H9 (cell line): ENCODE measurements around the gene TNFRSF6B. TPM values are rescaled to one million over a fixed set of nuclear protein-coding genes. Genes with fewer than 3 reads are reported as not detected.
"Not testable (repeated sequence)": the region's sequence is repeated elsewhere in the genome, so short reads cannot be mapped to it uniquely, and the experiment has no call there.

Experiments
- DNase-seq: peaks from one replicate; pipeline ENCODE4 v3.0.0-alpha.2; 2017
- H2AFZ ChIP-seq: one replicate; pipeline ENCODE4 v1.6.1; 2013; ENCODE audit warnings: mild to moderate bottlenecking, low read length, control low read depth, moderate library complexity
- H2AK5ac ChIP-seq: 2 replicates; pipeline ENCODE4 v1.6.1; 2013; ENCODE audit warnings: low read length, control low read depth, mixed read lengths; ENCODE audit not compliant: insufficient read length
- H2BK120ac ChIP-seq: one replicate; pipeline ENCODE4 v1.6.1; 2013; ENCODE audit warnings: low read depth, mild to moderate bottlenecking, low read length, control low read depth, inconsistent platforms; ENCODE audit not compliant: poor library complexity, severe bottlenecking
- H2BK12ac ChIP-seq: 2 replicates; pipeline ENCODE4 v1.6.1; 2013; ENCODE audit warnings: low read length, control low read depth, mixed read lengths, low read depth; ENCODE audit not compliant: insufficient read length
- H2BK15ac ChIP-seq: 2 replicates; pipeline ENCODE4 v1.6.1; 2013; ENCODE audit warnings: low read depth, low read length, control low read depth
- H2BK20ac ChIP-seq: one replicate; pipeline ENCODE4 v1.6.1; 2013; ENCODE audit warnings: low read depth, mild to moderate bottlenecking, low read length, control low read depth, inconsistent platforms; ENCODE audit not compliant: poor library complexity, severe bottlenecking
- H2BK5ac ChIP-seq: 2 replicates; pipeline ENCODE4 v1.6.1; 2013; ENCODE audit warnings: low read length, control low read depth, mixed read lengths; ENCODE audit not compliant: insufficient read length
- H3K14ac ChIP-seq: 2 replicates; pipeline ENCODE4 v1.6.1; 2013; ENCODE audit warnings: low read length, control low read depth; ENCODE audit not compliant: insufficient read depth
- H3K18ac ChIP-seq: 2 replicates; pipeline ENCODE4 v1.6.1; 2013; ENCODE audit warnings: low read depth, mild to moderate bottlenecking, mixed read lengths, low read length, control low read depth; ENCODE audit not compliant: insufficient read length
- H3K23ac ChIP-seq: 2 replicates; pipeline ENCODE4 v1.6.1; 2013; ENCODE audit warnings: low read length, control low read depth, mixed read lengths, low read depth; ENCODE audit not compliant: insufficient read length
- H3K23me2 ChIP-seq: 2 replicates; pipeline ENCODE4 v1.6.1; 2013; ENCODE audit warnings: low read depth, mild to moderate bottlenecking, mixed read lengths, low read length, control low read depth; ENCODE audit not compliant: insufficient read length, poor library complexity, severe bottlenecking
- H3K27ac ChIP-seq: 2 replicates; pipeline ENCODE4 v1.5.1; 2013; ENCODE audit warnings: low read length, control low read depth, mixed read lengths, low read depth; ENCODE audit not compliant: insufficient read length
- H3K27me3 ChIP-seq: 2 replicates; pipeline ENCODE4 v1.6.1; 2013; ENCODE audit warnings: low read length, control low read depth, inconsistent platforms; ENCODE audit not compliant: insufficient read depth
- H3K4ac ChIP-seq: 2 replicates; pipeline ENCODE4 v1.6.1; 2013; ENCODE audit warnings: low read depth, mild to moderate bottlenecking, control low read depth, inconsistent platforms, low read length, moderate library complexity
- H3K4me1 ChIP-seq: 2 replicates; pipeline ENCODE4 v1.6.1; 2013; ENCODE audit warnings: low read length, control low read depth, inconsistent platforms; ENCODE audit not compliant: insufficient read depth
- H3K4me2 ChIP-seq: 2 replicates; pipeline ENCODE4 v1.6.1; 2013; ENCODE audit warnings: low read length, control low read depth, mixed read lengths; ENCODE audit not compliant: insufficient read length, insufficient read depth
- H3K56ac ChIP-seq: 2 replicates; pipeline ENCODE4 v1.6.1; 2013; ENCODE audit warnings: low read depth, mild to moderate bottlenecking, mixed read lengths, low read length, control low read depth; ENCODE audit not compliant: insufficient read length
- H3K79me1 ChIP-seq: 2 replicates; pipeline ENCODE4 v1.6.1; 2013; ENCODE audit warnings: low read depth, mild to moderate bottlenecking, moderate library complexity, low read length, control low read depth, inconsistent platforms; ENCODE audit not compliant: insufficient read depth, poor library complexity, severe bottlenecking
- H3K79me2 ChIP-seq: 2 replicates; pipeline ENCODE4 v1.6.1; 2013; ENCODE audit warnings: low read length, control low read depth, inconsistent platforms; ENCODE audit not compliant: insufficient read depth
- H3K9ac ChIP-seq: 2 replicates; pipeline ENCODE4 v1.6.1; 2013; ENCODE audit warnings: low read length, control low read depth, mixed read lengths; ENCODE audit not compliant: insufficient read length; ENCODE audit errors: extremely low read depth
- H3K9me3 ChIP-seq: one replicate; pipeline ENCODE4 v1.6.1; 2013; ENCODE audit warnings: low read depth, low read length, inconsistent platforms; ENCODE audit not compliant: control insufficient read depth
- H3T11ph ChIP-seq: one replicate; pipeline ENCODE4 v1.6.1; 2013; ENCODE audit warnings: mild to moderate bottlenecking, low read length, control low read depth, inconsistent platforms
- H4K20me1 ChIP-seq: one replicate; pipeline ENCODE4 v1.6.1; 2013; ENCODE audit not compliant: control insufficient read depth, insufficient read length, insufficient read depth
- H4K5ac ChIP-seq: 2 replicates; pipeline ENCODE4 v1.6.1; 2013; ENCODE audit warnings: low read depth, mild to moderate bottlenecking, mixed read lengths, low read length, control low read depth; ENCODE audit not compliant: insufficient read length
- H4K8ac ChIP-seq: replicated peaks from 2 replicates; pipeline ENCODE4 v1.6.1; 2013; ENCODE audit warnings: low read length, control low read depth, mixed read lengths, low read depth; ENCODE audit not compliant: insufficient read length
- H4K91ac ChIP-seq: 2 replicates; pipeline ENCODE4 v1.6.1; 2013; ENCODE audit warnings: low read depth, mild to moderate bottlenecking, moderate library complexity, mixed read lengths, low read length, control low read depth; ENCODE audit not compliant: insufficient read length
- H3K27ac Mint-ChIP-seq, 3 experiments: 2 replicates in 2 of 3; 3 replicates in 1 of 3; pipeline ENCODE4 v1.8.0; 2020 to 2021; ENCODE audit warnings: mixed read lengths in 3 of 3, mild to moderate bottlenecking in 1 of 3, moderate library complexity in 1 of 3
- H3K27me3 Mint-ChIP-seq: 2 replicates; pipeline ENCODE4 v1.8.0; 2021; ENCODE audit warnings: low read depth, mild to moderate bottlenecking, moderate library complexity, mixed read lengths
- H3K36me3 Mint-ChIP-seq, 3 experiments: 2 replicates in 2 of 3; 3 replicates in 1 of 3; pipeline ENCODE4 v1.8.0; 2020 to 2021; ENCODE audit warnings: low read depth in 3 of 3, mixed read lengths in 3 of 3; ENCODE audit not compliant: insufficient read depth in 1 of 3
- H3K4me1 Mint-ChIP-seq, 2 experiments: 2 replicates each; pipeline ENCODE4 v1.8.0; 2020; ENCODE audit warnings: mixed read lengths in 2 of 2
- H3K4me3 Mint-ChIP-seq, 2 experiments: 2 replicates in 1 of 2; 3 replicates in 1 of 2; pipeline ENCODE4 v1.8.0; 2020 to 2021; ENCODE audit warnings: mild to moderate bottlenecking in 2 of 2, mixed read lengths in 2 of 2, moderate library complexity in 1 of 2
- H3K9me3 Mint-ChIP-seq, 2 experiments: 2 replicates in 1 of 2; 3 replicates in 1 of 2; pipeline ENCODE4 v1.8.0; 2020; ENCODE audit warnings: mild to moderate bottlenecking in 2 of 2, mixed read lengths in 2 of 2, moderate library complexity in 1 of 2
- WGBS: extraction: QIAGEN DNeasy Blood & Tissue Kit; methylation state at CpG from one replicate; pipeline ENCODE4 v1.1.7; 2013; ENCODE audit warnings: missing lambda C conversion rate, low lambda C conversion rate, mixed read lengths; ENCODE audit not compliant: insufficient read length; ENCODE audit errors: extremely low coverage; 5-methylcytosine and 5-hydroxymethylcytosine counted together
- total RNA-seq: library from RNA; stranded (reverse); gene quantifications from 2 replicates; pipeline ENCODE4 v1.2.1, GENCODE V29; 2021
- TF ChIP-seq, protein P1 (sequence below): fragments of 200-600 bp; sonication (generic); conservative IDR thresholded peaks from 3 replicates; pipeline ENCODE4 v1.8.0; 2021; ENCODE audit warnings: antibody characterized with exemption, mild to moderate bottlenecking

TNFRSF6B gene
- total RNA-seq, 1 experiment from 2014 or later: not detected

DNA sequence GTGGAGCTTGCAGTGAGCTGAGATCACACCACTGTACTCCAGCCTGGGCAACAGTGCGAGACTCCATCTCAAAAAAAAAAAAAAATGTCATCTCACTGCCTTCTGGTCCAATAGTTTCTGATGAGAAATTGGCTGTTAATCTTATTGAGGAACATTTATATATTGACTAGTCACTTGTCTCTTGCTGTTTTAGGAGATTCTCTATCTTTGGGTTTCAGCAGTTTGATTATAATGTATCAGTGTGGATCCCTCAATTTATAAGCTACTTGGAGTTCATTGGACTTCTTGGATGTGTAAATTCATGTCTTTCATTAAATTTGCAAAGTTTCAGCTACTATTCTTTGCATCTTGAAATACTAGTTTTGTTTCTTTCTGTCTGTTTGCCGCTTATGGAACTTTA is 22.5 kb downstream of the TNFRSF6B start:
- H4K91ac ChIP-seq: no peak overlapping the region
- H3K23ac ChIP-seq: no peak overlapping the region
- no peak overlapping the region for H4K5ac ChIP-seq
- no CpG with 5 or more reads among the region's 2 CpGs for WGBS
- no peaks in the 10 kb centered on the region for H3K23me2 ChIP-seq
- no peak overlapping the region for H3K4ac ChIP-seq
- H3K27me3 Mint-ChIP-seq: no peaks in the 10 kb centered on the region
- no peak overlapping the region for H3K14ac ChIP-seq
- H3K27ac Mint-ChIP-seq: no peak overlapping the region
- H3K27me3 ChIP-seq: no peaks in the 10 kb centered on the region
- H2AK5ac ChIP-seq: no peak overlapping the region
- H3K79me2 ChIP-seq: no peaks in the 10 kb centered on the region; the same call in 1 of the 2 replicates
- no peak overlapping the region for H2BK120ac ChIP-seq
- H3K79me1 ChIP-seq: peaks cover 9% of the 10 kb centered on the region
- H3K18ac ChIP-seq: no peak overlapping the region
- no peaks in the 10 kb centered on the region for H4K20me1 ChIP-seq
- no peak overlapping the region for H2BK5ac ChIP-seq
- no peaks in the 10 kb centered on the region for H3K4me1 ChIP-seq
- H3K27ac ChIP-seq: no peak overlapping the region
- no peak overlapping the region for H3K4me3 Mint-ChIP-seq
- H2AFZ ChIP-seq: no peak overlapping the region
- no peak overlapping the region for H3K4me2 ChIP-seq
- H3K36me3 Mint-ChIP-seq: peaks cover 29 to 62% (median 47%) of the 10 kb centered on the region in 3 experiments; a peak in 6 of 7 replicates
- H4K8ac ChIP-seq: no peak overlapping the region
- H3K4me1 Mint-ChIP-seq: no peaks in the 10 kb centered on the region
- no peak overlapping the region for H2BK15ac ChIP-seq
- no peak overlapping the region for H2BK20ac ChIP-seq
- H3K9me3 ChIP-seq: no peaks in the 10 kb centered on the region
- no peak for DNase-seq
- no peak overlapping the region for H2BK12ac ChIP-seq
- H3K9ac ChIP-seq: no peak overlapping the region
- TF ChIP-seq, protein P1, sequence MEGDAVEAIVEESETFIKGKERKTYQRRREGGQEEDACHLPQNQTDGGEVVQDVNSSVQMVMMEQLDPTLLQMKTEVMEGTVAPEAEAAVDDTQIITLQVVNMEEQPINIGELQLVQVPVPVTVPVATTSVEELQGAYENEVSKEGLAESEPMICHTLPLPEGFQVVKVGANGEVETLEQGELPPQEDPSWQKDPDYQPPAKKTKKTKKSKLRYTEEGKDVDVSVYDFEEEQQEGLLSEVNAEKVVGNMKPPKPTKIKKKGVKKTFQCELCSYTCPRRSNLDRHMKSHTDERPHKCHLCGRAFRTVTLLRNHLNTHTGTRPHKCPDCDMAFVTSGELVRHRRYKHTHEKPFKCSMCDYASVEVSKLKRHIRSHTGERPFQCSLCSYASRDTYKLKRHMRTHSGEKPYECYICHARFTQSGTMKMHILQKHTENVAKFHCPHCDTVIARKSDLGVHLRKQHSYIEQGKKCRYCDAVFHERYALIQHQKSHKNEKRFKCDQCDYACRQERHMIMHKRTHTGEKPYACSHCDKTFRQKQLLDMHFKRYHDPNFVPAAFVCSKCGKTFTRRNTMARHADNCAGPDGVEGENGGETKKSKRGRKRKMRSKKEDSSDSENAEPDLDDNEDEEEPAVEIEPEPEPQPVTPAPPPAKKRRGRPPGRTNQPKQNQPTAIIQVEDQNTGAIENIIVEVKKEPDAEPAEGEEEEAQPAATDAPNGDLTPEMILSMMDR: no peak
- H3K56ac ChIP-seq: no peak overlapping the region
- no peak overlapping the region for H3T11ph ChIP-seq
- peaks cover 0 to 2% of the 10 kb centered on the region in 2 experiments; a peak in 4 of 5 replicates for H3K9me3 Mint-ChIP-seq

DNA sequence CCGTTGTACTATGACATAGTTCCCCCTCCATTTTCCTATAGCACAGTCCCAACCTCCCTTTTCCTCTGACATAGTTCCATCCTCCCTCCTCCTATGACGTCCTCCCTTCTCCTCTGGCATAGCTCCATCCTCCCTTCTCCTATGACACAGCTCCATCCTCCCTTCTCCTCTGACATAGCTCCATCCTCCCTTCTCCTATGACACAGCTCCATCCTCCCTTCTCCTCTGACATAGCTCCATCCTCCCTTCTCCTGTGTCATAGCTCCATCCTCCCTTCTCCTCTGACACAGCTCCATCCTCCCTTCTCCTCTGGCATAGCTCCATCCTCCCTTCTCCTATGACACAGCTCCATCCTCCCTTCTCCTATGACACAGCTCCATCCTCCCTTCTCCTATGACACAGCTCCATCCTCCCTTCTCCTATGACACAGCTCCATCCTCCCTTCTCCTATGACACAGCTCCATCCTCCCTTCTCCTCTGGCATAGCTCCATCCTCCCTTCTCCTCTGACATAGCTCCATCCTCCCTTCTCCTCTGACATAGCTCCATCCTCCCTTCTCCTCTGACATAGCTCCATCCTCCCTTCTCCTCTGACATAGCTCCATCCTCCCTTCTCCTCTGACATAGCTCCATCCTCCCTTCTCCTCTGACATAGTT is 26.6 kb downstream of the TNFRSF6B start:
- H3K9ac ChIP-seq, H2AK5ac ChIP-seq, H3K14ac ChIP-seq, H3K79me2 ChIP-seq, H3K79me1 ChIP-seq, H3K23me2 ChIP-seq, H3K4me2 ChIP-seq, H3K27ac Mint-ChIP-seq, H4K20me1 ChIP-seq, H3K18ac ChIP-seq, H3T11ph ChIP-seq, H3K4me3 Mint-ChIP-seq, H4K8ac ChIP-seq, H2BK12ac ChIP-seq, H4K5ac ChIP-seq, H3K56ac ChIP-seq, H3K23ac ChIP-seq, H3K9me3 Mint-ChIP-seq, H2BK120ac ChIP-seq, H2BK15ac ChIP-seq, H2BK20ac ChIP-seq, H3K27ac ChIP-seq, H3K4ac ChIP-seq, H2BK5ac ChIP-seq, H3K4me1 ChIP-seq, DNase-seq, H2AFZ ChIP-seq, H3K27me3 Mint-ChIP-seq, H4K91ac ChIP-seq, H3K27me3 ChIP-seq, H3K9me3 ChIP-seq, H3K4me1 Mint-ChIP-seq: not testable (repeated sequence)
- WGBS: no CpG with 5 or more reads among the region's 2 CpGs
- H3K36me3 Mint-ChIP-seq: peaks cover 22 to 54% (median 47%) of the 10 kb centered on the region in 3 experiments
